GM15510 (cell line): ENCODE data around the gene HBA2.
"Not testable (repeated sequence)": the region's sequence is repeated elsewhere in the genome, so short reads cannot be mapped to it uniquely, and the experiment has no call there.

Source experiments
- POLR2A ChIP-seq: IDR thresholded peaks from 3 replicates; pipeline ENCODE4 v1.6.1; 2011; ENCODE audit warnings: borderline replicate concordance; ENCODE audit not compliant: insufficient read length; ENCODE audit errors: extremely low read depth

Gene HBA2

DNA sequence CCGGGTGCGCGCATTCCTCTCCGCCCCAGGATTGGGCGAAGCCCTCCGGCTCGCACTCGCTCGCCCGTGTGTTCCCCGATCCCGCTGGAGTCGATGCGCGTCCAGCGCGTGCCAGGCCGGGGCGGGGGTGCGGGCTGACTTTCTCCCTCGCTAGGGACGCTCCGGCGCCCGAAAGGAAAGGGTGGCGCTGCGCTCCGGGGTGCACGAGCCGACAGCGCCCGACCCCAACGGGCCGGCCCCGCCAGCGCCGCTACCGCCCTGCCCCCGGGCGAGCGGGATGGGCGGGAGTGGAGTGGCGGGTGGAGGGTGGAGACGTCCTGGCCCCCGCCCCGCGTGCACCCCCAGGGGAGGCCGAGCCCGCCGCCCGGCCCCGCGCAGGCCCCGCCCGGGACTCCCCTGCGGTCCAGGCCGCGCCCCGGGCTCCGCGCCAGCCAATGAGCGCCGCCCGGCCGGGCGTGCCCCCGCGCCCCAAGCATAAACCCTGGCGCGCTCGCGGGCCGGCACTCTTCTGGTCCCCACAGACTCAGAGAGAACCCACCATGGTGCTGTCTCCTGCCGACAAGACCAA, at the start of gene HBA2:
Gene HBA2 (plus strand): TSS at position 503 of the 568 bp plus-strand sequence. CDS start 37 bp downstream, at position 540.
- TF ChIP-seq POLR2A, result not testable (repeated sequence)

DNA sequence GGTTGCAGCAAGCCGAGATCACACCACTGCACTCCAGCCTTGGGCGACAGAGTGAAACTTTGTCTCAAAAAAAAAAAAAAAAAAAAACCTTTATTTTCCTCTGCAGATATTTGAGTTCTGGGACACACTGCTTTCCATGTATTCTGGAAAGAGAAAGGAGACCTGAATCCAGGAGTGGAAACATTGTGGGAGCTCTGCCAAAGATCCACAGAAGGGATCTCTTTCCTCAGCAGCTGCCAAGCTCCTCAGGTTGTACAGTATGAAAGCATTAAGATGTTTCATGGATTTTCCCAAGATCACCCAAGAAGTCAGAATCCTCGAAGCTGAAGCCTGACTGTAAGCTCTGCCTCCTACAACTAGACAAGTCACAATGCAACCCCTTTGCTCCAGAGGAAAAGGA, 47.7 kb upstream of the HBA2 start:
- TF ChIP-seq POLR2A, result no peak

DNA sequence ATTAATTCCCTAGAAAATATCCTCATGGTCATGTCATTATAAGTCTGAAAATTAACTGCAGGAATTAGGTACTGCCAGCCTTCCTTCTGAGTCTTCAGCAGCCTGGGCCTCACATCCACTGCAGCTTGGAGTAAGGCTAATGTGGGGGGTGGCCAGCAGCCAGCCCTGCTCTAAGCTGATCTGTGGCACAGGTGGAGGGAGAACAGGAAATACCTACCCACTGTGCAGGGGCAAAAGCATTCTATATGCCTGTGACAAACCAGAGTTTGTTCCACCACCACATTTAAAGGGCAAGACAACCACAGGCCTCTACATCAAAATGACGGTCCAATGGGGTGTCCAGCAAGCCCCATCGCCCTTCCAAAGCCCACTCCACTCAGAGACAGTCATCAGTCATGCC, 43.6 kb upstream of the HBA2 start:
- TF ChIP-seq POLR2A, result no peak

DNA sequence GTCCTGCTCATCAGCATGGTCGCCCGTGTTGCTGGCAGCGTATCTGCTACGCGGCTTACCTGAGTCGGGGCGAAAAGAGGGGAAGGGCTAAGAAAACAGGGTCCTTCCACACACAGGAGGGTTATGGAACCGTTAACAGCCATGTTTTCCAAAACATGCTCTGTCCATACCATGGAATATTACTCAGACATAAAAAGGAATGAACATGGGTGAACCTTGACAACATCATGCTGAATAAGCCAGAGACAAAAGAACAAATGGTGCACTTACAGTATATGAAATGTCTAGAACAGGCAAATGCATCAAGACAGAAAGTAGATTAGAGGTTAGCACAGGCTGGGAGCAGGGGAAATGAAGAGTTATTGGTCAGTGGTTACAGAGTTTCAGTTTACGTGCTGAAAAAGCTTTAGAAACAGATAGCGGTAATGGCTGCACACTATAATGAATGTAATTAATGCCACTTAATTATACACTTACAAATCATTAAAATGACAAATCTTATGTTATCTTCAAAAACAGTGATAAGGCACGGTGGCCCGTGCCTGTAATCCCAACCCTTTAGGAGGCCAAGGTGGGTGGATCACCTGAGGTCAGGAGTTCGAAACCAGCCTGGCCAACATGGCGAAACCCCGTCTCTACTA, 42.0 kb upstream of the HBA2 start:
- TF ChIP-seq POLR2A, result no peak

DNA sequence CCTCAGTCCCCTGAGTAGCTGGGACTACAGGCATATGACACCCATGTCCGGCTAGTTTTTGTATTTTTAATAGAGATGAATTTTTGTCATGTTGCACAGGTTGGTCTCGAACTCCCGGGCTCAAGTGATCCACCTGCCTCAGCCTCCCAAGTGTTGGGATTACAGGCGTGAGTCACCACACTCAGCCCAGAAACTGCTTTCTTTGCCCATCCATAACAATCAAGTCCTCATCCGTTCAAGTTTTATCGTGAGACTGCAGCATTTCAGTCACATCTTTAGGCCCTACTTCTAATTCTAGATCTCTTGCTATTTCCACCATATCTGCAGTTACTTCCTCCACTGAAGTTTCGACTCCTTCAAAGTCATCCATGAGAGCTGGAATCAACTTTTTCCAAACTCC, 40.6 kb upstream of the HBA2 start:
- no peak for TF ChIP-seq POLR2A

DNA sequence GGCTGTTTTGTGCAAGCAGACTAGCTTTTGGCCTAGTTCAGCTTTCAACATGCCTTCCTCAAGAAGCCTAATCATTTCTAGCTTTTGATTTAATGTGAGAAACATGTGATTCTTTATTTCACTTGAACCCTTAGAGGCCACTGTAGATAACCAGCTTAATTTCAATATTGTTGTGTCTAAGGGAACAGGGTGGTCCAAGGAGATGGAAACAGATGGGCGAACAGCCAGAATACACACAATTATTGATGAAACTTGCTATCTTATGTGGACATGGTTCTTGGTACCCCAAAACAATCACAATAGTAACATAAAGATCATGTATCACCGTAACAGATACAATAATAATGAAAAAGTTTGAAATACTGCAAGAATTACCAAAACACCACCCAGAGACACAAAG, 39.0 kb upstream of the HBA2 start:
- TF ChIP-seq POLR2A, result no peak

DNA sequence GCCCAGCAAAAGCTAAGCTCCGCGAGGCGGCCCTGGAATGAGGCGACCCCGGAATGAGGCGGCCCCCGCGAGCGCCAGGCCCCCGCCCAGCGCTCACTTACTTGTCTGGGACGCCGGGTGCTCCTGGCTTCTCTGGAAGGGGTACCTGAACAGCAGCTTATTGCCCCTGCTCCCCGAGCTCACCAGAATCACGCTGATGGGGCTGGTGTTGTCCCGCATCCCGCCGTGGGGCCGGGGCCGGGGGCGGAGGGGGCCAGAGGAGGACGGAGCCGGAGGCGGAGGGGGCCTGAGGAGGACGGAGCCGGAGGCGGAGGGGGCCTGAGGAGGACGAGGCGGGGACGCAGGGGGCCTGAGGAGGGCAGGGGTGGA, 34.6 kb upstream of the HBA2 start:
- TF ChIP-seq POLR2A, result no peak

DNA sequence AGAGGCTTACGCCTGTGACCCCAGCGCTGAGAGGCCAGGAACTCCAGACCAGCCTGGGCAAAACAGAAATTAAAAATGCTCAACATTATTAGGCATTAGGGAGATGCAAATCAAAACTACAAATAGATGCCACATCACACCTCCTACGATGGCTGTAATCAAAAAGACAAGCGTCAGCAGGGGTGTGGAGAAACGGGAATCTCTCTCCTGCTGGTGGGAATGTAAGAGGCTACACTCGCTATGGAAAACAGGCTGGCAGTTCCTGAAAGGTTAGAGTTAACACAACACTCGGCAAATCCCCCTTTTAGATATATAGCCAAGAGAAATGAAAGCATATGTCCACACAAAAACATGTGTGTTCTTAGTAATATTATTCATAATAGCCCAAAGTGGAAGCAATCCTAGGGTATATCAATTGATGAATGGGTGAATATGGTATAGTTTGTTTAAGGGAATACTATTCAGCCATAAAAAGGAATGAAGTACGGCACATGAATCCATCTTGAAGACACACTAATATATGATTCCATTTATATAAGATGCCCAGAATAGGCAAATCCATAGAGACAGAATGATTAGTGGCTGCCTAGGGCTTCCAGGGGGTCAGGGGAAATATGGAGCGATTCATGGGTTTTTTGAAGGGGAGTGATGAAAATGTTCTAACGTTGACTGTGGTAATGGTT, 32.4 kb upstream of the HBA2 start:
- no peak for TF ChIP-seq POLR2A

DNA sequence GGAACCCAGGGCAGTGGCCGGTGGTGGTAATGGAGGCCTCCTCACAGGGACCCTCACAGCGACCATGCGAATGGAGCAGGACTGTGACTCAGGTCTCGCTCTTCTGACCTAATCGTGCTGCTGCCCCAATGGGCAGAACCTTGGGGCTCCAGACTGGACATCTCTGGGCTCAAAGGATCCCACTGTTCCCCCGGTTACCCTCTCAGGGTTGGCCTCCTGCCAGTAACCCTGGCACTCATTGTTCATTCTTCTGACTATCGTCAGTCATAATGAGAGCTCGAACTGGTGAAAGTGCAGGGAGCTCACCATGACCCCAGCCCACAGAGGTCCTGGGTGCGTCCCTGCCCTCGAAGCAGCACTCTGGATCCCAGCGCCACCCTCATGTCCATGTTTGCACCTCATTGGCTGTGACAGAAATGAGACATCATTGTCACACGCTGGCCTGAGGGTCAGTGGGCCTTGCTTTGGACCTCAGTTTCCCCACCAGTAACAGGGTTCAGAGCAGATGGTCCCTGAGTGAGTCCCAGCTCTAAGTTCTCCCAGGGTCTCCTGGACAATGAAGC, 30.2 kb upstream of the HBA2 start:
- TF ChIP-seq POLR2A, result no peak

DNA sequence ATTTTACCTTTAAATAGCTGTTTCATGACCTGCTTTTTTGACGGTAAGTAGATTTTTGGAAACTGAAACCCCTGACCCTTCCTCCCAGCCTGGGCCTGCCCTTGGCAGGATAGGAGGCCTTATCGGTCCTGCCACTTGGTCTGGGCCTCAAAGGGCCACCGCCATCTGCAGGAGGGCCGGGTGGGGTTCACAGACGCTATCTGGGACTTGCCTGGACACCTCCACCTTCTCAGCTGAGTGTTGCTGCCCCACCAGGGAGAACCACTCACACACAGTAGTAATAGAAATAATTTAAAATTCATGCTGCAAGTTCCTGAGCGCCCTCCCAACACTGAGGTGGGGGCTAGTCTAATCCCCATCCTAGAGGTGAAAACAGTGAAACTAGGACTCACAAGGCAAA, 29.6 kb upstream of the HBA2 start:
- no peak for TF ChIP-seq POLR2A

DNA sequence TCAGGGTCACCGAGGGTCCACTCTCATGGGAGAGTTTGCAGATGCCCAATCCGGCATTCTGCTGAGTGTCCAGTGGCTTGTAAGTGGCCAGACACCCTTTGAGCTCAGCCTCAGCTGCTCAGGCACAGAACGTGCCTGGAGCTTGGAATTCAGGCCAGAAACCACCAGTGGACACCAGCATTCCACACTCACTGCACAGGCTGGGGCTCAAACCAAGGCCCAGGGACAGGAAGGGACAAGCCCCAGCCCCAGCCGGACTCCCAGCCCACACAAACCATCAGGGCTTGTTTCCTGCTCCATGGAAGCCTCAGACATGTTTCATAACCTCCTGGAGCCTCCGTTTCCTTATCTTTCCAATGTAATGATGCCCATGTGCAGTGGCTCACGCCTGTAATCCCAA, 29.2 kb upstream of the HBA2 start:
- no peak for TF ChIP-seq POLR2A

DNA sequence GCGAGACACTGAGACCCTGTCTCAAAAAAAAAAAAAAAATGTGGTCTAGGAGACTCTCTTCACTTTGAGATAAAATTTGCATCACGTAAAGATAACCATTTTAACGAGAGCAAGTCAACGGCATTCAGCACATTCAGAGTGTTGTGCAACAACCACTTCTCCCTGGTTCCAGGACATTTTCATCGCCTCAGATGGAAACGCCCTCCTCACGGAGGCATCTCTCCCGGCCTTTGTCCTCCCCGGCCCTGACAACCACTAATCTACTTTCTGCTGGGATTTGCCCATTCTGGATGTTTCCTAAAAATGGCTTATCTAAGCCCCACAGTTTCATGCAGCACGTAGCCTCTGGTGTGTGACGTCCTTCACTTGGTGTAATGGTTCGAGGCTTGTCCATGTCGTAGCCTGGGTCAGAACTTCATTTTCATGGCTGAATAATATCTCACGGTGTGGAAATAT, 27.9 kb upstream of the HBA2 start:
- no peak for TF ChIP-seq POLR2A

DNA sequence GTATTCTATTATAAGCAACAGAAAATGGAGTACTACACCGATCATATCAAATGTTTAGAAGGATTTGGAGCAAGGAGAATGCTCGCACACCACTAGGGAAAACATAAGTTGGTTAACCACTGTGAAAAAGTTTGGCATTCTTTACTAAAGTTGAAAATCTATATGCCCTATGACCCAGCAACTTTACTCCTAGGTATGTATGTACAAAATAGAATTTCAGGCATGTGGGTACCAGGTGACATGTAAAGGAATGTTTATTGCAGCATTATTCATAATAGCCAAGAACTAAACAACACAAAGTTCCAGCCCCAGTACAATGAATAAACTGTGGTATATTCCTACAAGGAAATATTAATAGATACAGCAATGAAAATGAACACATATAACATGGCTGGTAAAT, 26.0 kb upstream of the HBA2 start:
- no peak for TF ChIP-seq POLR2A

DNA sequence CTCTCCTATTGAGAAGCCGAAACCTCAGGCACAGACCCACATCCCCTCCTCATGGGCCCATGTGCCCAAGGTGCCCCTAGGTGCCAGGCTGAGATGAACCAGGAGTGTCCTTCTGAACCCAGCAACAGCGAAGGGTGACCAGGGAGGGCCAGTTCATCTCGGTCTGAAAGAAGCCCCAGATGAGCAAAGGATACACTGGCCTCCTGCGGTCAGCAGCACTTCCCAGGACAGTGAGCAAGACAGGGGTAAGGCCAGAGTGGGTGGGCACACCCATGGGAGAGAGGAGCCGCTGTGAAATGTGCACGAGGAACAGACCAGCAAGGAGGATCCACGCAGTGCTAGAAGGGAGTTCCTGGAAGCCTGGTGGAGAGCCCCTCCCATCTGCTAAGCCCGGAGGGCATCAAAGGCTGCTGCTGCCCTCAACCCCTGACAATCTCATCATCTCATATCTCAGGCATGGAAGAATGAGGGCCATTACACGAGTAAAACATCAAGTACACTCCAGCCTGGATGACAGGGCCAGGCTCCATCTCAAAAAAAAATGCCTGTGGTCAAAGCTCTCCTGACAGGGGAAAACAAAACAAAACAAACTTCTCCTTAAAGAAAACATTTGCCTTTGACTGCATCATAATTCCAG, 23.5 kb upstream of the HBA2 start:
- no peak for TF ChIP-seq POLR2A
